Measurements from ENCODE around the gene TMEM250.

The TMEM250 gene

DNA sequence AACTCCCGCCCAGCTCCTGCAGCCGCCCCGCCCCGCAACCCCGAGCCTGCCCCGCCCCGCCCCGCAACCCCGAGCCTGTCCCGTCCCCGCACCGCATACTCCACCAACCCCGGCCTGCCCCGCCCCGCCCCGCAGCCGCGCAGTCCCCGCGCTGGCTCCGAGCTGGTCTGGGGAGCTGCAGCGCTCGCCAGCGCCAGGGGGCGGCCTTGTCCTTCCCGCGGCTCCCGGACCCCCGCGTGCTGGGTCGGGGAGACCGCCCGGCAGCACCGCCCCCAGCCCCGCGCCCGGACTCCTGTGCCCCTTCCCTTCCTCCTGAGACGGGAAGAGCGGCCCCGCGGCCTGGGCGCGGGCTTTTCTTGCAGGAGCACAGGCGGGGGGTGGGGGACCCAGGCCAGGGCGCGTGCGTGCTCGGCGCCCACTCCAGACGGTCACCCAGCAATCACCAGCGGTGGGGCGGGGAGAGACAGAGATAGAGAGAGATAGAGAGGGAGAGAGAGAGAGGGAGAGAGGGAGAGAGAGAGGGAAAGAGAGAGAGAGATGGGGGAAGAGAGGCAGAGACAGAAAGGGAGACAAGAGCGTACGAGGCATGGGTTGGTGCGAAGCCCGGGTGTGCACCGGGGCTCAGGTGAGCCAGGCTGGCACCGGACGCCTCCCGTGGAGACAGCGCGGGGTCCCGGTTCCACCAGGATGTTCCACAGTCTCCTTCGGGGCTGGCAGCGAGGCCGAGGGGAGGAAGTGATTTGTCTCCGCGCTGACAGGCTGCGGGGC is 14.7 kb upstream of the TMEM250 start:
- no peak overlapping the region for H3K4me3 ChIP-seq (ENCODE audit: control insufficient read depth, low read depth, low read length)
- DNase-seq (ENCODE audit: low read depth), result no peak

GRCh38 chr9:136132512-136133050 is 13.9 kb upstream of the TMEM250 start:
- no peak overlapping the region for H3K4me3 ChIP-seq (ENCODE audit: control insufficient read depth, low read depth, low read length)
- no peak for TF ChIP-seq CTCF (IDR thresholded peaks at IDR 0.05; ENCODE audit: control insufficient read depth, insufficient read depth, low read depth, low read length, missing control alignments)
- DNase-seq (ENCODE audit: low read depth), result no peak

More for the DNA sequence above, 14.7 kb upstream of the TMEM250 start:
- peak; percentile 30 for TF ChIP-seq CTCF (IDR thresholded peaks at IDR 0.05; ENCODE audit: control insufficient read depth, insufficient read depth, low read depth, low read length, missing control alignments)

DNA sequence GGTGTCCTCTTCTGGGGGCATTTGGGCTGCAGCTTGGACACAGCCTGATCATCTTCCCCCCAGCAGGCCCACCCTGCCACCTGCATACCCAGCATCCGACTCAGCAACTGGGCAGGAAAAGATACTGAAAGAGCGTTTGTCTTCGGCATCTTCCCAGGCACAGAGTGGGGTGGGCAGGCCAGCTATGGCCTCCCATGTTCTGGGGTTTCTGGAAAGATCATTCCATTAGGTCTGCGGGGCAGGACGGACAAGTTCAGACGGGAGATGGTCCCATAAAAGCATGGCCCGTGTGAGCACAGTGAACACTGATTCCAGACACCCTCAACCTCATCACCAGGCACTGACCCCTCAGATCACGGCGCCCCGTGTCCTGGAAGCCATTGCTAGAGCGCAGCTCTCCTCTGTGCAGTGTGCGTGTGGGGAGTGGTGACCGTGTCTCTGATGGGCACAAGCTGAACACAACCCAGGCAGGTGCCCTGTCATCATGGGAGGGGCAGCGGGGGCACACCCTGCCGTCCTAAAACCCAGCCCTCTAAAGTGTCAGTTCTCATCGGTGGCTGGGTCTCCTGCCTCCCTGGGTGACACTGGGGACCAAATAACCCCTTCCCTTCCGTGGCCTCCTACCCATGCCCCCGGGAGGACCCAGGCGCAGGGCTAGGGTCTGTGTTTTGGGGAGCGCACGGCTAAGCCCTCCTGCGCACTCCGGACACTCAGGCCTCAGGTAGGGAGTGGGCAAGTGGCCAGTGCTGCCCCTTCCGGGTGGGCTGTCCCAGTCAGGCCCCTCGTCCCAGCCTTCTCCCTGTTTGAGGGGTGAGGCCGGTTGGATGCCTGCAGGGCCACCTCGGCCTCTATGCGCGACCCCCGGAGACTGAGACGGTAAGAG is 13.2 kb upstream of the TMEM250 start:
- TF ChIP-seq CTCF (IDR thresholded peaks at IDR 0.05; ENCODE audit: control insufficient read depth, insufficient read depth, low read depth, low read length, missing control alignments), result no peak
- no peak overlapping the region for H3K4me3 ChIP-seq (ENCODE audit: control insufficient read depth, low read depth, low read length)
- DNase-seq (ENCODE audit: low read depth), result no peak

DNA sequence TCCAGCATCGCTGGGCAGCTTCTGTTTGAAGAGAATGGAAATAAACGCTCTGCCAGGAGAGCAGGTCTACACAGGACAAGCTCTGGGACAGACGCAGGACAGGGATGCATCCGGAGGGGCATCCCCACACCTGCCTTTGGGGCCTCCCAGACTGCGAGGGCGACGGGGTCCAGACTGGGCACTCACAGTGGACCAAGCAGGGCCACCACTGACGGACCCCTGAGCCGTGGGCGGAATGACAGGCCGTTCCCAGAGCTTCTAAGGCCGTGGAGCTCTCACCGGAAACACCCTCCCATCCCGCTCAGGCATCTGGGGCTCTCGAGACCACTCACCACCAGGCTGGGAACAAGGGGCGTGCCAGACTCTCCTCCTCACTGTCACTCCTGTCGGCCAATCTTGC is 10.5 kb upstream of the TMEM250 start:
- no peak for TF ChIP-seq CTCF (IDR thresholded peaks at IDR 0.05; ENCODE audit: control insufficient read depth, insufficient read depth, low read depth, low read length, missing control alignments)
- no peak for DNase-seq (ENCODE audit: low read depth)
- no peak overlapping the region for H3K4me3 ChIP-seq (ENCODE audit: control insufficient read depth, low read depth, low read length)

- TF ChIP-seq CTCF (IDR thresholded peaks at IDR 0.05; ENCODE audit: control insufficient read depth, insufficient read depth, low read depth, low read length, missing control alignments), result no peak
- no peak for DNase-seq (ENCODE audit: low read depth)
- H3K4me3 ChIP-seq (ENCODE audit: control insufficient read depth, low read depth, low read length), result no peak overlapping the region
Measured at GRCh38 chr9:136128436-136128835, 9.8 kb upstream of the TMEM250 start.

DNA sequence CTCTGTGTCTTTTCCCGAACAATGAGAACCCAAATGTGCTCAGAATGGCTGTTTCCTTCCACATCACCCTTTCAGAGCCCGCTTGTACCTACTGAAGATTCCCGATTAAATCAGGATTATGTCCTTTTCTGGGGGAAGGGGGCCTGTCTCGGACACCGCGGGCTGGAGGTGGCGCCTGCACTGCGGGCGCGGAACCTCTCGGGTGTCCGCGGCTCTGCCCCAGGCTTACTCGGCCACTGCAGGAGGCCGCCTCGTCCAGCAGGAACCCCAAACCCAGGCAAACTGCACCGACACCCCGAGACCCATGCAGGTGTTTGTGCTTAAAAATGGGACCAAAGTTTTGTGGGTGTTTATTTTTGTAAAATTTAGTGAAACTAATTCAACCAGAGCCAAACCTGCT is 8.6 kb upstream of the TMEM250 start:
- H3K4me3 ChIP-seq (ENCODE audit: control insufficient read depth, low read depth, low read length), result no peak overlapping the region
- no peak for TF ChIP-seq CTCF (IDR thresholded peaks at IDR 0.05; ENCODE audit: control insufficient read depth, insufficient read depth, low read depth, low read length, missing control alignments)
- no peak for DNase-seq (ENCODE audit: low read depth)

All from AG09309 (cell line).